AG08396 (cell line): ENCODE results near the gene WDFY2.

Source experiments
- DNase-seq: peaks from one replicate; pipeline ENCODE4 v3.0.0; 2012; ENCODE audit warnings: low spot score, mixed read lengths

The WDFY2 gene

DNA sequence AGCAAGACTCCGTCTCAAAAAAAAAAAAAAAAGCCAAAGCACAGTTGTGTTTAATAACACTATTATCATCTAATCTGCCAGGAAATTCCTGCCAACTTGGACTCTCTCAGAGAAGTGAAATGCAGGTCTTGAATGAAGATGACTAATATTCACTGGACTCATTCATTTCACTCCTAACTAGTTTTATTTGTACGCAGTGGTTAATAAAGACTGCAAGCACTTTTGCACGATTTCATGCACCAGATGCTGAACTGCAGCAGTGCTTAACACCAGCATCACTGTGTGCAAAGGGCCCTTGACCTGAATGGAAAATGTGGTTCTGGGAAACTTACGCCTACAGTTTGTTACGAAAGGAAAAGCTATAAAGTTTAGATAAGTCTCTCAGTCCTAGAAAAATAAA lies 156.4 kb downstream of the WDFY2 start:
- no peak for DNase-seq

DNA sequence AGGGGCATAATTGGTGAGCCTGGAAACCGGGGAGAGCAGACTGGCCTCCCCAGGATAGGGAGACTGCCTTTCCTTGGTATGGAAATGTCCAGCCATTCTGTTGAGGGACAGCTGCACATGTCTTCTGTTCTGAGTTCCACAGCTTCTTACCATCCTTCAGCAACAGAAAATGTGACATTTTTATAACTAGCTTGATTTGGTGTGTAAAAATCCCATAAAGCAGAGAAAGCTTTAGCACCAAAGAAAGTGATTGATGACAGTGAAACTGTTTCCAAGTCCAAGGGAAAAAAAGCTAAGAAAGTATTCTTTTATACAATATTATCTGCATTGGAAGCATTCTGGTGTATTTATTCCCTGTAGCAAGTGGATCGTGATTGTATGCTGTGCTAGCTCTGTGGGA lies 157.8 kb downstream of the WDFY2 start:
- DNase-seq = no peak

DNA sequence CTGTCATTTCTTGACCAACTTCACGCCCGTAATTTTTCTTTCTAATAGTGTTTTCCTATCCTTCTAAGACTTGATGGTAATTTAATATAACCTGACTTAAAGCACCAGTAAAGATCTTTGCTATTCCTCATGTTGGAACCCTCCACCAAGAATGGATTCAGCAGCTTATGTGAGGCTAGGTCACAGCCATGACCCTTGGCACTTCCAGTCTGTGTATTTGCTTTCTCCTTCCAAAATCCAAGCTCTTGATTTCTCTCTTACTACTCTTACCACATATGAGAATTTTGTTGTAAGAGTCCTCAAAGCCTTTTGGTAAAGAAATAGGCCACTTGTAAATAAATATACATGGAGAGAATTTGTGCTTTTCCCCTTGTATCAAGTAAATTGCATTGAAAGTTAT lies 158.3 kb downstream of the WDFY2 start:
- no peak for DNase-seq

DNA sequence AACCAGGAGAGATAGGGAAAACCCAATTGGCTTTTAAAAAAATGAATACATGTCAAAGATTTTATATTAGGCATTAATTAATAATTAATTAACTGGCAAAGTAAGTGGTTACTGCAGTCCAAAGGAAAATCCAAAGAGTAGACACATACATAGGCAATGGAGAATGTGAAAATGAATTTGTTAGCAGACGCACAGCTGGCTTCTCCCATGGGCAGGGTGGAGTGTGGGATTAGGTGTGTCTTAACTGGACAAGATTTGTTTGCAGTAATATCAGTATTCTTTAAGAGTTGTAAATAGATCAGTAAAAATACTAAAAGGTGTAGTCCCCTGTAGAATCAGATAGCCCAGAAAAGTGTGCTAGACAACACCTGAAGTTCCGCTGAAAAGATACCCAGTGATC lies 161.0 kb downstream of the WDFY2 start:
- DNase-seq = no peak

DNA sequence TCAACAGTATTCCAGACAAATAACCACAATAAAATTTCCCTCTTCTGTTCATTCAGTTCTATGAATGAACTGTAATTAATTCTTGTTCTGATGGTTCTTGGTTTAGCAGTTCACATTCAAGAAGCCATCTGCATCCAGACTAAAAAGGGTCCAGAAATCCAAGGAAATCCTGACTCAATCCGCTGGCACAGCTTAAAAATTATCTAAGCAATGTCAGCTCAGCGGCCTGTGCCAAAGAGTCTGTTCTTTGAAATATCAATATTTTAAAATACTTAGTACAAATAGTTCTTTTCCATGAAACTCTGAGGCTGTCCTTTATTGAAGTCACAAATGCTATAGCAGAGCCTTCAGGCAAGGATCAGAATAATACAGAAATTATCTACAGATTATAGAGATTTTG lies 162.5 kb downstream of the WDFY2 start:
- DNase-seq = no peak

DNA sequence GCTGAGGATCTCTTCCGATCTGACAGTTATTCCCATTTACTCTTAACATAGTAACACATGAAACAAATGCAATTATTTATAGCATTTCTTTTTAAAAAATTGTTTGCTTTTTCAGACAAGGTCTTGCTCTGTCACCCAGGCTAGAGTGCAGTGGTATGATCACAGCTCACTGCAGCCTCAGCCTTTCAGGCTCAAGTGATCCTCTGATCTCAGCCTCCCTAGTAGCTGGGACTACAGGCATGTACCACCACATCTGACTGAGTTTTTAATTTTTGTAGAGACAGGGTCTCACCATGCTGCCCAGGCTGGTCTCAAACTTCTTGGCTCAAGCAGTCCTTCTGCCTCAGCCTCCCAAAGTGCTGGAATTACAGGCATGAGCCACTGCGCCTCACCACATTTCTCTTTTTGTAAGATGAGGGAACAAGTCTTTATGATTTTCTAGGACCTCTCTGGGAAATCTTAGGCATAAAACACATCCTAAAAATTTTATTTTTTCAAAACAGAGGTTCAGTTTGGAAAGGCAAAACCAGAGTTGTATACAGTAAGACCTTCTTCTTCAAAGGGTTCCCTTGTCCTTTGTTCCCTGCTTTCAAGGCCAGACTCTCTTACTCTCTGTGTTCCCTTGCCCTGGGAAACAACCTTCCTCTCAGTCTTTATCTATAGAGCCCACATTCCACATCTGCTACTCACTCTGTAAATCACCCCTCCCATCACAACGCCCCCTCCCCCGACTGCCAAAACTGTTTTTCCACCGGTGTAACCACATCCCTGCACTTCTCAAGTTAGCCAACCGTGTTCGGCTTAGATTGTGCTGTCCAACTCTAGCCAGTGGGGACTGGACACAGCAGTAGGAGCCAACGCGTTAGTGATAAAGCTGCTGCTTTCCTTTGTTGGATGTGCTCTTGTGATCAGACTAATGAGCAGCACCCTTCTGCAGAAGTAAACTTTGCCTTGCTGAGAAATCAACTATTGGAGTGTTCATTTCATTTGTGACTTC lies 163.5 kb downstream of the WDFY2 start:
- no peak for DNase-seq

DNA sequence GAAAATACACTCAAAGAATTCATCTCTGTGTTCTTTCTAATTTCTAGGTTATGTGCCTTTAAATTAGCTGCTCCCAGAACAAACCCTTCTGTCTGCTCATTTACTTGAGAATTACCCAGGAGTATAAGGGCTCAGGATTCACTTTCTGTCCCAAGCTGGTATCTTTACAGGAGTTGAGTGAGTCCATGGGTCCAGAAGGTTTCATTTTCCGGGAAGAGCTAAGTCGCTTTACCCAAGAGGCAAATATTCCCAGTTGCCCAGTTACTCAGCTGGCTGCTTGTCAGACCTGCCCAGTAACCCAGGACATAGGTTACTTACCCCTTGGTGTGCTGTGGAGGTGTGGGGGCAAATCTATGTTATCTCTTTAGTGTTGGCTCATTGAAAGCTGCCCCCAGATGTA lies 172.4 kb downstream of the WDFY2 start:
- no peak for DNase-seq

DNA sequence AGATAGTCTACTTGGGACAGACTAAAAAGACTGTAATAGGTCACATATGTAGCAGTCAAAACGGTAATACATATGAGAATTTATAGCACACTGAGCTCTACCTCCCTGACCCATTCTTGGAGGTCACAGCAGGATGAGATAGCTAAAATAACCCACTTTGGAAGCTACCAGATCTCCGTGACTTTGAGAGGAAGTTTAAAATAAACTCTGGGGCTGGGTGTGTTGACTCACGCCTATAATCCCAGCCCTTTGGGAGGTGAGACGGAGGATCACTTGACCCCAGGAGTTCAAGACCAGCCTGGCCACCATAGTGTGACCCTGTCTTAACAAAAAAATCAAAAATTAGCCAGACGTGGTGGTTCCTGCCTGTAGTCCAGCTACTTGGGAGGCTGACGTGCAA lies 174.4 kb downstream of the WDFY2 start:
- DNase-seq = no peak

DNA sequence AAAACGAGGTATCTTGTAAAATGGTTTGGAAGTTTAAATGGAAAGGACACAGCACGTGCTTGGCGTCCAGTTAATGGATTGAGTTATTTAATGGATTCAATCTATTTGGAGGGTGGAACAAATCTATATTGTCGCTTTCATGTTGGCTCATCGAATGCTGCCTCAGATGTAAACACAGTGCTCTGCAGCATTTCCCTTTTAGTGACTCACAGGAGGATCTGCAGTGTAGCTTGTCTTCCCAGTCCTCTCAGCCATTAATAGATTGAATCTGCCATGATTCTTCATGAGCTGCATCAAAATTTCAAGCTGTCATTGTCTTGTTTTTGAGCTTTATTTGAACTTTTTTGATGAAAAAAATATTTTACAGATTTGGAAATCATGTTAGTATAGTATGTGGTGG lies 175.0 kb downstream of the WDFY2 start:
- peak; percentile 50 for DNase-seq

DNA sequence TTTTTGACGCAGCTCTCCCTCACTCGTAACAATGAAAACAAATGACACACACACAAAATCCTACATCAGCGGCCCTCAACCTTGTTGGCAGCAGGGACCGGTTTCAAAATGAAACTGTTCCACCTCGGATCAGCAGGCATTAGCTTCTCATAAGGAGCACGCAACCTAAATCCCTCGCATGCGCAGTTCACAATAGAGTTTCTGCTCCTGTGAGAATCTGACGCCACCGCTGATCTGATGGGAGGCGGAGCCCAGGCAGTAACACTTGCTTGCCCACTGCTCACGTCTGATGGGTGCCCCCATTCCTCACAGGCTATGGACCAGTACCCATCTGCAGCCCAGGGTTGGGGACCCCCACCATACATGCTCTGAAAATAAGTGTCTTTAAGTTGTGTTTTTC lies 176.3 kb downstream of the WDFY2 start:
- no peak for DNase-seq

DNA sequence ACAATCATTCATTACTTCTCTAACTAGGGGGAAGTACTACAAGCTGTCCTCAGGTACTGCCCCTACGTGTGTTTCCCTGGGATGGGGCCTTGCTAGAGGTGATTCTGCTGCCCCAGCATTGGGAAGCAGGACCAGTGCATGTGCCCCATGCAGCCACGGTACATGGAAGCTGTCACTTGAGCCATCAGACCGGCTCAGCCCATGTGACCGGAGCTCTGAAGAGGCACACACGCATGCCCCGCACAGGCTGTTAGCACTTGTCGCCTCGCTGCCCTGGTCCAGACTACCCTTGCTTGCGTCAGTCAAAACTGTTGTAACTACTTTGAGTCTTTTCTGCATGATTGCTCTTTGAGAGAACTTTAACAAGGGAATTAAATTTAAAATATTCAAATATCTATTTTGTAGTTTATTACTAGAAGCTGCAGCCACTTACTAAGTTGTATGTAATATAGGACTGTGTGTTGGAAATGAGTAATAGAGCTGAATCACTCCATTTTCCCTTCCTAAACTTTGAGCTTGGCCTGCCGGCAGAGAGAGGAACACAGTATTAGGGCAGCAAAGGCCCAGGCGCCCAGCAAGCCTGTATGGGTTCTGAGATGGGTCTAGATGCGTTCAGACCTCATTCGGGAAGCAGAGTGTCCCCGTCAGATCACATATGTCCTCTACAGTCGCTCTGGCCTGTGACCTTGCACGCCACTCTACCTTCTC lies 177.5 kb downstream of the WDFY2 start:
- DNase-seq = peak; percentile 26

DNA sequence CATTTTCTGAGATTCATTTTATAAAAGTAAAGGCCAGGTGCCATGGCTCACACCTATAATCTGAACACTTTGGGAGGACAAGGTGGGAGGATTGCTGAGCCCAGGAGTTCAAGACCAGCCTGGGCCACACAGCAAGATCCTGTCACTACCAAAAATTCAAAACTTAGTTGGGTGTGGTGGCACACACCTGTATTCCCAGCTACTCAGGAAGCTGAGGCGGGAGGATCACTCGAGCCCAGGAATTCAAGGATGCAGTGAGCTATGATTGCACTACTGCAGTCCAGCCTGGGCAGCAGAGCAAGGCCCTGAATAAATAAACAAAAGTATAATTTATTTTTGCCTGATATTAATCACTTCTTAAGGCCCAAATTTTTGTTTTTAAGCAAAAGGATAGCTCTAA lies 179.2 kb downstream of the WDFY2 start:
- DNase-seq = no peak

DNA sequence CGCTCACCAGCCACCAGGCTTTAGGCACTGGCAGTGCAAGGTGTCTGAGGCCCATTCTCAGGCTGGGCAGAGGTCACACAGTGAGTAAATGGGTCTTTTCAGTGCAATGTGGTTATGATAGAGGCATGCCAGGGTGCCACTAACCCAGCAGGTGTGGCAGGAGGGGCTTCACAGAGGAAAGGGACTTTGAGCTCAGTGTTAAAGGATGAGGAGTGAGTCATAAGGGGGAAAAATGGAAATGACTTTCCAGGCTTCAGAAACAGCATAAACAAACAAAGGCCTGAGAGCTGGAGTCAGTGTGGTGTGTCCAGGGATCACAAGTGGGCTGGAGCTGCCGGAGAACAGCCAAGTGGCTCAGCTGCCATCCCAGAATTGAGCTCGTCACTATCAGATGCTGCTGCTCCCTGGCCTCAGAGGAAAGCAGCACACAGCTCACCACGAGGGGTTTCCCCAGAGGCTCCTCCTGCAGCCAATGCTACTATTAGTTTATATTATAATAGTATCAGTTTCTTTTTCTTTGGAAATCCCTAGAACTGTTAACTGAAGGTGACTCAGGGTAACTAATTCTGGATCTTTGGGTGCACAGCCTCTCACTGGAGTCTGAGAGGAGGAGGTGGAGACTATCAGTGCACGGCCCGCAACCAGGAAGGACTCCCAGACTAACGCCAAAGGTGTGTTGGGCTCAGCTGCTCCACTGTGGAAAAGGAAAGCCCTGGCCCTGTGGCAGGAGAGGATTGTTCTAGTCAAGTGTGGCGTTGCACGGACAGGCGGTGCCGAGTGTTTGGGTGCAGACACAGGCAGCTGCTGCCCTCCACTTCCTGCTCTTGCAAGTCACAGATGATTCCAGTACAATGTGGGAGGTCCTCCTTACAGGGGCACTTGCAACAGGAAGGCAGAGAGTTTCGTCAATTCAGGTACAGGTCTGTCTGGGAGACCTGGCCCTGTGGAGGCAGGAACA lies 180.2 kb downstream of the WDFY2 start:
- peak; percentile 83 for DNase-seq

DNA sequence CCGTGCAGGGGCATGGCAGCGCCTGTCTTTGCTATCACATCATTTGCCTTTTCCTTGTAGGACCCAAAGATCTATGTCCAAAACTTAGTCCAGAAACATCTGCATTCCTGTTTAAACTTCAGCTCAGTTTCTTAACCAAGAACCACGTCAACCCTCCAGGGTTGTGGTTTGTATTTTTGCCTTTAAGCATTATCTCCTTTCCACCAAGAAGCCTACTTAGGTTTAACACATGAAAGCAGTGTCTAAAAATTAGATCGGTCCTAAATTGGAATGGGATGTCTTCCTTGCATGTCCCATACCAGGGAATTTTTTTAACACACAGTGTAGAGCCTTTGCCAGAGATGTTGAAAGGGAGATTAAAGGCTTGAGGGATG lies 180.9 kb downstream of the WDFY2 start:
- DNase-seq = no peak

DNA sequence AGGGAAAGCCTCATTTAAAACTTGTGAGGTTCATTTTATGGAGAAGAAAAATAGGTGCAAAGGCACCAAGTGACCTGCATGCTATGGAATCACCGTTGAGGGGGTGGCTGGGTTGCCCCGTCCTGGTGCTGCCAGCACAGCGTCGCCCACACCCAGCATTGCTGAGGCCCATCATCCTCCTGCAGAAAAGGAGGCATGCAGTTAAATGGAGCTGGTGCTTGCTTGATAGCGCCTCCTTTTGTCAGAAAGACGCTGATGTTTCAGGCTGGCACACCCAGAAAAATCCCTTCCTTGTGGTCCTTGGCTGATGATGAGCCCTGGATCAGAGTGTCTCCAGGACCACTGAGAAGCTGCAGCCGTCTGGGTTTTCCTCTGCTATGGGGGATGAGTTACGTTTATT lies 182.8 kb downstream of the WDFY2 start:
- no peak for DNase-seq

DNA sequence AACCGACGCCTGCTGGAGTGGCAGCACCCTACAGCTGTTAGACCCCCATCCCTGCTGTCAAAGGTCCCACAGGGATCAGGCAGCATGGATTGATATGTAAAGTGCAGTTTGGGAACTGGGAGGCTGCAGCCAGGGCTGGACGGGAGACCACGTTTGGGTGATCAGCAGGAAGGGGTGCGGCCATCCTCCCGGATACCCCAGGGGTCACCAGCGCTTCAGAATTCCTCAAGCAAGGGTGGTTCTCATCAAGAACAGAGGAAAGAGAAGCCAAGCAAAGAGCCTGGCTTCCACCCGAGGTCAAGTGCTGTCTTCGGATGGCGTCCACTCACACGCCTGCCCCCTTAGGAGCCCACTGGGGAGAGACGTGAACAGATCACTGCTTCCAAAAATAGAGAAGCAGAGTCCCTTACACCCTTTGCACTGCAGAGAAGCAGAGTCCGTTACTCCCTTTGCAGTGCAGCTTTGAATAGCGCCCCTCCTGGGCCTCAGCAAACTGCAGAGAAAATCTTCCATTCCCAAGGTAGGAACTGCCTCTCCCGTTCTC lies 184.2 kb downstream of the WDFY2 start:
- DNase-seq = no peak

DNA sequence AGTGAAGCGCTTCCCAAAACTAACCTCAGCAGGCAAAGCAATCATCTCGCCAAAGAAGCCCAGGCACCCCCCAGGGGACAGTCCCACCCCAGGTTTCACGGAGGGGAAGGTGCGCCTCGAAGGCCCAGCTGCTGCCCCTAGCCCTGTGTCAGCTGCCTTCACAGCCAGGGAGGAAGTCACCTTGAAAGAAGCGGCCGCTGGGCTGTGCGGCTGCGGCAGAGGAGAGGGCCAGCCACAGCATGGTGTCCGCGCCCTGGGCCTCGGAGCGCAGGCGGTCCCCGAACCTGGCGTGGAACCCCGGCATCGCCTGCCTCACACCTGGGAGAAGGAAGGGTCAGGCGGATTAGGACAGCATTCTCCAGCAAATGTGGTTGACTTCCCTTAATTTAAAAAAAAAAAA lies 184.7 kb downstream of the WDFY2 start:
- no peak for DNase-seq

DNA sequence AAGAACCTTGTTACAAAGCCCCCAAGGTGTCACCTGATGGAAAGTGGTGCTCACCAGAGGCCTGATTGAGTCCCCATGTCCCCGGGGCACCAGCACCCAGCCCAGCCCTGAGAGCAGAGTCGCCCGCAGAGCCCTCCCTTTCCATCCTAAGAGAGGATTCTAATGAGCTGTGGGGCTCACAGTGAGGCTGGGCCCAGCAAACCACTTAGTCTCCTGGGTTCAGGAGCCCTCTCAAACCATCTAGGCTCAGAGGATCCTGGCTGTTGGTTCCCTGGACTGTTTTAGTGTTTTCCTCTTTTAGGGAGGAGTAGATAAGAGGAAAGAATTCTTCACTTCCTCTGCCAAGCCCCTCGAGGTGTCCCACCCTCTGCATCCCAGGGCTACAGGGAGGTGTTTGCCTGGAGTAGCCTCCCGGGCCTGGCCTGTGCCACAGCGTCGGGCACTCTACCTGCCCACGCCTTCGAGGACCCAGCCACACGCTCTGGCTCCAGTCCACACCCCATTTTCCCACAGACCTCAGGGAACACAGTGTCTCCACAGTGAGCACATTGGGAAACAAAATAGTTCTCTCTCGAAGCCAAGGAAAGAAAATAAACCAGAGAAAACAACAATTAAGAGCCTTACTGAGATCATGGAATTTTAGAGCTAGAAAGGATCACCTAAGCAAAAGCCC lies 185.3 kb downstream of the WDFY2 start:
- no peak for DNase-seq

DNA sequence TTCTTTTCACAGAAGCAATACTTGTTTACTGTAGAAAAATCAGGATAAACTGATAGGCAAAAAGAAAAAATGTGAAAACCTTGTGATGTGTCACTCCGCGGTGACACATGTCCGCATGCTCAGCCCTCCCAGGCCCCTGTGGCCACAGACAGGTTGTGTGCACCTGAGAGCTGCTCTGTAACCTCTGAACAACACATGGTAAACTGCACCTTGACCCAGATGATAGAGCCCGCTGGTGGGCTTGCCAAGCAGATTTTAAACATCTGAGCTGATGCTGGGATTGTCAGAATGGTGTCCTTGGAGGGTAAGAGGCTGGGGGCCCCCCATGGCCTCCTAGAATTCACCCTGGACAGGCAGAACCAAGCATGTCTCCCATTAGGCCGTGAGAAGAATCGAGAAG lies 185.9 kb downstream of the WDFY2 start:
- DNase-seq = no peak

DNA sequence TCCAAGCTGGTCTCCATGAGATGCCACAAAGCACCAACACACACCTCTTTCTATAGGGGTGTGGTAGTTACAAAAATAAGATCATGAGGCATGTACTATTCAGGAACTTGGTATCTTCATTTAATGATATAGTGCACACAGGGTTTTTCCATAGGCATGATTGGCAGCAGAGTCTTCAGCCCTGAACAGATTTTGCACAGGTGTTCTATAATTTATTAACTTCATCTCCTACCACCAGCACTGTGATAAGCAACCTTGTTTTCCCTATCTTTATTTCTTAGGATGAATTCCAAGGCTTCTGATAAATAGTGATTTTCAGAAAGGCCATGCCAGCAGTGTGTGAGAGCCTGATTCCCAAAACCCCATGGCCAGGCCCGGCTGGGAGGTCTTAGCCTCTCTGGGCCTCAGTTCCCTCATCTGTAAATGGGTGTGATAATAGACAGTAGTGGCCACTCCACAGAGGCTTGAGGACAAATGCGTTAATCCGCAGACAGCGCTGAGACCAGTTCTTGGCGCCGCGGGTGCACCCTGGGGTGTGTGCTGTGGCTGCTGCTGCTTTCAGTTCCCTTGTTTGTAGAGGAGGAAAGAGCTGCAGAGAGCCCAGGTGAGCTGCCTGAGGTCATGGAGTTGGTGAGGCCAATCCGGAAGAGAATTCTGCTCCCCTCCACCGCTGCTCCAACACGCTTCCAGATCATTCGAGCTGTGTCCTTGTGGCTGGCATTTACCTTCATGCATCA lies 186.6 kb downstream of the WDFY2 start:
- DNase-seq = no peak
